GM18520 (cell line): ENCODE measurements around the gene MFAP3.
"Not testable (repeated sequence)": the region's sequence is repeated elsewhere in the genome, so short reads cannot be mapped to it uniquely, and the experiment has no call there.

Source experiments
- ATAC-seq: cut with Tn5 transposase; IDR thresholded peaks from one replicate; pipeline ENCODE4 v1.9.1; 2021; ENCODE audit not compliant: unreplicated experiment

Gene MFAP3

GRCh38 chr5:154049636-154050035 is 10.9 kb downstream of the MFAP3 start:
- ATAC-seq, result no peak

GRCh38 chr5:154053468-154053867 is 14.7 kb downstream of the MFAP3 start:
- no peak for ATAC-seq

GRCh38 chr5:154055201-154055600 is 16.4 kb downstream of the MFAP3 start:
- no peak for ATAC-seq

- ATAC-seq, result peak; percentile 40
Observed at GRCh38 chr5:154058055-154059038, 19.6 kb downstream of the MFAP3 start.

GRCh38 chr5:154059039-154059430 is 20.3 kb downstream of the MFAP3 start:
- peak; percentile 14 for ATAC-seq

GRCh38 chr5:154059583-154059982 is 20.8 kb downstream of the MFAP3 start:
- no peak for ATAC-seq

- no peak for ATAC-seq
Observed at GRCh38 chr5:154060606-154061005, 21.8 kb downstream of the MFAP3 start.

- no peak for ATAC-seq
Observed at GRCh38 chr5:154063372-154063771, 24.6 kb downstream of the MFAP3 start.

- no peak for ATAC-seq
Observed at GRCh38 chr5:154065971-154066370, 27.2 kb downstream of the MFAP3 start.

- not testable (repeated sequence) for ATAC-seq
Observed at GRCh38 chr5:154069854-154070253, 31.1 kb downstream of the MFAP3 start.

GRCh38 chr5:154071799-154072413 is 33.1 kb downstream of the MFAP3 start:
- ATAC-seq, result no peak

- peak; percentile 92 for ATAC-seq
Observed at GRCh38 chr5:154072414-154073171, 33.8 kb downstream of the MFAP3 start.

- ATAC-seq, result no peak
Observed at GRCh38 chr5:154076240-154076922, 37.6 kb downstream of the MFAP3 start.

GRCh38 chr5:154077696-154078095 is 38.9 kb downstream of the MFAP3 start:
- ATAC-seq, result no peak

- no peak for ATAC-seq
Observed at GRCh38 chr5:154078272-154078671, 39.5 kb downstream of the MFAP3 start.

GRCh38 chr5:154081246-154081645 is 42.5 kb downstream of the MFAP3 start:
- ATAC-seq, result no peak

GRCh38 chr5:154084062-154084639 is 45.4 kb downstream of the MFAP3 start:
- no peak for ATAC-seq

- ATAC-seq, result no peak
Observed at GRCh38 chr5:154086146-154086545, 47.4 kb downstream of the MFAP3 start.

GRCh38 chr5:154086641-154087040 is 47.9 kb downstream of the MFAP3 start:
- ATAC-seq, result no peak

GRCh38 chr5:154087260-154087659 is 48.5 kb downstream of the MFAP3 start:
- ATAC-seq, result no peak

- no peak for ATAC-seq
Observed at GRCh38 chr5:154088801-154089200, 50.0 kb downstream of the MFAP3 start.
